NAMALWA (cell line): ENCODE measurements around the gene ARSA.
"Not testable (repeated sequence)": the region's sequence is repeated elsewhere in the genome, so short reads cannot be mapped to it uniquely, and the experiment has no call there.

Experiments
- DNase-seq: peaks from one replicate; pipeline ENCODE4 v3.0.0-alpha.2; 2015; ENCODE audit warnings: low spot score

The ARSA gene

GRCh38 chr22:50654664-50655063 is 26.7 kb upstream of the ARSA start:
- DNase-seq, result not testable (repeated sequence)

- no peak for DNase-seq
Observed at GRCh38 chr22:50653256-50653655, 25.3 kb upstream of the ARSA start.

- DNase-seq, result not testable (repeated sequence)
Observed at GRCh38 chr22:50643821-50644101, 15.8 kb upstream of the ARSA start.

GRCh38 chr22:50643021-50643820 is 15.3 kb upstream of the ARSA start:
- DNase-seq, result not testable (repeated sequence)

- DNase-seq, result peak; percentile 39
Observed at GRCh38 chr22:50641696-50642607, 14.0 kb upstream of the ARSA start.

GRCh38 chr22:50640857-50641647 is 13.1 kb upstream of the ARSA start:
- DNase-seq, result no peak

- not testable (repeated sequence) for DNase-seq
Observed at GRCh38 chr22:50640296-50640695, 12.3 kb upstream of the ARSA start.

- no peak for DNase-seq
Observed at GRCh38 chr22:50635591-50635990, 7.6 kb upstream of the ARSA start.

- DNase-seq, result no peak
Observed at GRCh38 chr22:50633771-50634170, 5.8 kb upstream of the ARSA start.

GRCh38 chr22:50633086-50633485 is 5.1 kb upstream of the ARSA start:
- DNase-seq, result no peak

- DNase-seq, result no peak
Observed at GRCh38 chr22:50630376-50630775, 2.4 kb upstream of the ARSA start.

GRCh38 chr22:50628543-50629134 is 687 bp upstream of the ARSA start:
- DNase-seq, result no peak

GRCh38 chr22:50626850-50627641 is 906 bp downstream of the ARSA start:
- DNase-seq, result no peak

GRCh38 chr22:50626314-50626849 is 1.6 kb downstream of the ARSA start:
- DNase-seq, result no peak

- DNase-seq, result no peak
Observed at GRCh38 chr22:50625568-50626313, 2.2 kb downstream of the ARSA start.

GRCh38 chr22:50625131-50625567 is 2.8 kb downstream of the ARSA start:
- no peak for DNase-seq

- peak; percentile 19 for DNase-seq
Observed at GRCh38 chr22:50624347-50625130, 3.4 kb downstream of the ARSA start.

GRCh38 chr22:50622723-50623327 is 5.1 kb downstream of the ARSA start:
- DNase-seq, result no peak
